DMS114 treated with DMSO at 0.1 percent for 48 hours (cell line): ENCODE results near the gene CEP83.

ENCODE experiments used
- DNase-seq: peaks from one replicate; lab custom pipeline; 2025; ENCODE audit not compliant: unreplicated experiment; lab: John Stamatoyannopoulos, UW

Gene CEP83

DNA sequence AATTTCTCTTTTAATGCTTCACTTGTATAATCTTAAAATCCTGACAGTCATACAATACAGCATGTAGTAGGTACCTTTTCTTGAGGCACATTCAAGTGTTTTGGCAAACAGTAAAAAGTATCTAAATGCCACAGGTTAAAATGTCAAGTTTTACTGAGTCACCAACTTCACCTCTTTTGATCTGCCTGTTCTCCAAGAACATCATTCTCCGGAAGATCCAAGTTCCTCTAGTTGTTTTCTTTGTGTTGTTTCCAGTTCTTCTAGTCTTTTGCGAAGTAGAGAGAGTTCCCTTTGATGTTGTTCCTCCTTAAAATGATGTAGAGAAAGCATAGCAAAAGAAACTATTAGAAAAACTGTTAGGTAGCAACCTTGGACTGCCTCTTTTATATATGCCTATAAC lies 151.1 kb downstream of the CEP83 start:
- DNase-seq, result no peak

DNA sequence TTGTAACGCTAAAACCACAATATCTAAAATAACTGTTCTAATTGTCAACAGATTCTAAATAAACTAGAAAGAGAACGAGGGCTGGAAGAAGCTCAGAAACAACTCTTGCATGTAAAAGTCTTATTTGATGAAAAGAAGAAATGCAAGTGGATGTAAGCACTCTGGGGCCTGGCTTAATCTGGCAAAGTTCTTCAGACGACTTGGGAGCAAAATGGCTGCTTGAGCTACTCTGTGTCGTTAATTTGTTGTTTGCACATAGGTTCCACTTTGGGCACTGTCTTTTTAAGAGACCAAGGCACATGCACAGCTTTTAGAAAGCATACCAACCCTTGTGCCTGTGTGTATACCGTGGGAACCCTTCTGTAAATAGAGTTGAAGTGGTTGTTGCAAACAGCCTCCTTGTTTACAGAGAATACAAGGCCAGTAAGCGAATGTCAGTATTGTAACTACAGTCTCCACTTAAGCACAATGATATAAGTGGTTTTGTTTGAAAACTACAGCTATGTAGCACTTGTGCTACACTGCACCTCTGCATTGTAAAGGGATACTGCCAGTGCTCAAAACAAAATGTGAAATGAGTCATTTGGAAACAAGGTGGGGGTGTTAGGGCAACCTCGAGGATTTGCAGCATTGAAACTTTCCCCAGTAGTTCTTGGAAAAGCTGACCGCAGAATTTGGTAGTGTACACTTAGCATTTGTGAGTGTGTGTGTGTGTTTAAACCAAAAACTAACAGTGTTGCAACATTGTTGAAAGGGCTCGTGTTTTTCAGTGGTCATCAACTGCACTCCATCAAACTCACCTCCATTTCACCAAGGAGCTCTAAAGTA lies 154.3 kb downstream of the CEP83 start:
- DNase-seq, result no peak

- DNase-seq, result no peak
These were observed 155.1 kb downstream of the CEP83 start for GRCh38 chr12:94304566-94305061.

DNA sequence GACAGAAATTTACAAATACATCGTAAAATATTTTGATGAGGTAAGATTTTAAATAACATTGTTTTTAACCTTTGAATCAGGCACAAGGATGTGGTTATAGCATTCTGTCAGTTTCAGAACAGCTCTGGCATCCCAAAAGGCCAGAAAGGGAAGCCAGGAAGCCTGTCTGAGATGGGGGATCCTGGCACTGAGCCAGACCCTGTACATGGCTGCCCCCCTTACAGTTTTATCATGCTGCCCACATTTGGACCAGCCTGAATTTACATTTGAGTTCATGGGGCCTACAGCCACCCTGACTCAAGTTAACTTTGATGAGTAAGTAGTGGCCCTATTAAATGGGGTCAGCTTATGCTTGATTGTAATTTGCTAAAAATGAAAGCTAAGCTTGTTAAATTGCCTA lies 155.7 kb downstream of the CEP83 start:
- no peak for DNase-seq

- no peak for DNase-seq
These were observed 159.8 kb downstream of the CEP83 start for GRCh38 chr12:94299846-94300245.

- DNase-seq, result no peak
These were observed 161.7 kb downstream of the CEP83 start for GRCh38 chr12:94297876-94298505.

DNA sequence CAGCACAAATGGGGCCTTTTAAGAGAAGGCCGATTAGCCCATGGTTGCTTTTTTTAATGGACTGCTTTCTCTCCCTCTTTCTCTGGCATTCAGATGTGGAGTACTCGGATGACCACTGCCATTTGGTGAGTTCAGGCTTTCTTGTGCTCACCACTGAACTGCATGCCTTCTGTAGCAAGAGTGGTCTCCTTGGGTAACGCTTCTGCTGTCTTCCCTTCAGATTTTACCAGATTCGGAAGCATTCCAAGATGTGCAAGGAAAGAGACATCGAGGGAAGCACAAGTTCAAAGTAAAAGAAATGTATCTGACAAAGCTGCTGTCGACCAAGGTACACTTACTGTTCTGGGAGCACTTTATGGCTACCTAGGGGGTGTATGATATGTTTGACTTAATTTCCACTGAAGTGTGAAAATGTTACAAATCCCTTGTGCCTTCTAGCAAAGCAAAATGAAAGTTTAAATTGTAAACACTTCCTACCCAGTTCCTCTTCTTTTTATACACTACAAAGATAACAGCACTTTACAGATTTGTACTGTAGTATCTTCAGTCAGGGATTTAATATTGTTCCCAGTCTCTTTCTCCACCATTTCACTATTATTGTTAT lies 162.5 kb downstream of the CEP83 start:
- no peak for DNase-seq

DNA sequence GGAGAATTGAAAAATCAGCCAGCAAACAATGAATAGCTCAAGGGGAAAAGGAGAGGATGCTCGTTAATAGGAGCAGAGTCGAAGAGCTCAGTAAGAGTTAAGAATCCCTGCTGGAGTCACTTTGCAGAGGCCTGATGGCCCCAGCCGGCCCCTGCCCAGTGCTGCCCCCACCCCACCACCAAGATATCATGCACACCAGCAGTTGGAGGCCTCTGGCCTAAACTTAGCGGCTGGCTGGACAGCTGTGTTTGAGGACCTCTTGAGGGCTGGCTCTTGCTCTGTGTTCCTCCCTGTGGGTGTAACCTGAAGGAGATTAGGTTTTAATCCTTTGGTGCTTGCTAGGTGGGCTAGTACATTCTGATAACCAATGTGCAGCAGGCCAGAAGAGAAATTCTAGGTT lies 169.3 kb downstream of the CEP83 start:
- DNase-seq, result no peak

DNA sequence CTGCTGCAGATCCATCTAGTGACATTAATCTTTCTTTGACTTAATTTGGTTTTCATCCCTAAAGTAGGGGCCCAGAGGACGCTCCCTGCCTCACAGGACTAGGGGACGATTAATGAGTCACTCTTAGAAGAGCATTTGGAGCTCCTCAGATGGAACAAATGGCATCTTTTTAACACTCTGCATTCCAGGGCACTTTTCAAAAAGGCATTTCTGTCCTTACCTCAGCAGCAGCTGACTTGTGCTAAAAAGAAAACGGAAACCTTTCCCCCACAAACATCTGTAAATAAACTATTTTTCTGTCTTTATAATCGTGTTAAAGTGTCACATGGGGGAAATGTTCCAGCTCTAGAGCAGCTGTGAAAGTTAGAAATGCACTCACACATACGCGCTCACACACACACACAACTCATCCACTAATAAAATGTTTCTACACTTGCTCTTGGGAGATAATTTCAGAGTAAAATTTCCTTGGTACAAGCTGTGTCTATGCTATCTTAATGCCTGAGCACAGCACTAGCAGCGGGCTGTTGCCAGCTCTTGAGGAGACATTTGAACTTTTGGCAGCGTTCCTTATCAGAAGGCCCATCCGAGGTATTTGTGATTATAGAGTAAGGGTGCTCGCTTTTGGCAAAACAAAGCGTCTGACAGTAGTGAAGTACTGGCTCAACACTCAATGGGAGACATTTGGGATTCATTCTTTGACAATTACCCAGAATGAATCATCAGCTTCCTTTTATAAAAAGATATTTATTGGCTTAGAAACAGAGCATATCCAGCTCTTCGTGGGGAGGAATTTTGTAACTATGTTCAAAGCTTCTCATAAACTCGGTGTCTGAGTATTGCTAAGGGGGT lies 170.0 kb downstream of the CEP83 start:
- DNase-seq, result no peak

GRCh38 chr12:94287245-94287628 lies 172.4 kb downstream of the CEP83 start:
- DNase-seq, result no peak

- DNase-seq, result no peak
These were observed 173.0 kb downstream of the CEP83 start for GRCh38 chr12:94286583-94287244.

DNA sequence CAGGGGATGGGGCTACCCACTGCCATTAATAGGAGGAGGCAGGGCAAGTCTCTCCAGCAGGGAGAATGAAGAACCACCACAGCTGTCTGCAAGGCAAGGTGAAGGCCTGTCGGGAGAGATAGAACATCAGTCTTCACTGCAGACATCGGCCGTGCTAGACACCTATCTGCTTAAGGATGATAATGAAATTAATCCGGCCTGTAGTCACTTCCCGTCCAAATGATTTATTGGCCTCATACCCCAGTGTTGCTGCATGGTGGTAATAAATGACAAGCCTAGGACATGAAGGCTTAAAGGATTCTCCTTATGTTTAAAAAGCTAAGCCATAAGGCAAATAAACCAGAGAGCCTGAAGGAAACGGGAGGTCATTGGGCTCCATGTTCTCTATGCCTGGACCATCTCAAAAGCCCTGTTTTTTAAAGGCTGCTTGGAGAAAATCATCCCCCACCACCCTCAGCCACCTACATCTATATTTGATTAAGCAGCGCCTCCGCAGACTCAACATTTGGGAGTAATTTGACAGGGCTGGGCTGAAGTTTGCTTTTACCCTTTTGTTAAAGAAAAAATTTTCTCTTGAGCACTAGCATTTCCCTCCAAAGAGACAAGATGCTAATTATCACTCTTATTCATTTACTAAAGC lies 173.6 kb downstream of the CEP83 start:
- DNase-seq, result no peak

DNA sequence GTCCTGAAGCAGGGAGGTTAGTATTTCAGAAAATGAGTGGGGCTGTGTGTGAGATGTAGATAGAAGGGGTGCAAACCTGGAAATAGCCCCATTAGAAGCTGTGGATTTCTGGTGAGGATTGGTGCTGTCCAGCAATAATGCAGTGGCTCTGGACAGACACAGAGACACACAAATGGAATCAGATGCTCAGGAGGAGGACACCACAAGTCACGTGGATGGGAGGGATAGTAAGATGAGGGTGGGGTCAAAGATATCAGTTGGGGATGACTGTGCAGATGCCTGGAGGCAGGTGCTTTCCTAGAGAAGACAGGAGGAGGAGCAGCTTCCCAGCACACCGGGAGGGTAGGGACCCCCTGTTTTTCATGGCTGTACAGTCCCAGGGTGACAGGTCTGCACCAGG lies 174.8 kb downstream of the CEP83 start:
- DNase-seq, result no peak

GRCh38 chr12:94284046-94284445 lies 175.6 kb downstream of the CEP83 start:
- DNase-seq, result no peak

GRCh38 chr12:94282675-94283074 lies 177.0 kb downstream of the CEP83 start:
- no peak for DNase-seq

DNA sequence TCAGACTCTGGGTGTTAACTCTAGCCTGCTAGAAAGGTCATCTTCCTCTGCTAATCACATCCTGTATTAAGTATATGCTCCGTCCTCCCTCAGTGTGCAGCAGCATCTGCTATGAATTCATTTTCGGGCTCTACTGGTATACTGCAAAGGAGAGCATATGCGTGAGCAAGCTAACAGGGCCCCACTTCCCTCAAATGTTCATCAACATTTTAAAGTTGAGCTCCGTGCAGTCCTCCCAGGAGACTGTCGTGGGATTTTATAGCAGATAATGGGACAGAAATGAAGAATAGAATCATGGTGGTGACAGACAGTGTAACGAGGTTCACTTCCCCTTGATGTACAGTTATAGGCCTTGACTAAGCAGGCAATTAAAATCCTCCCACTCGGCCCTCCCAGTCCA lies 179.6 kb downstream of the CEP83 start:
- DNase-seq, result no peak

DNA sequence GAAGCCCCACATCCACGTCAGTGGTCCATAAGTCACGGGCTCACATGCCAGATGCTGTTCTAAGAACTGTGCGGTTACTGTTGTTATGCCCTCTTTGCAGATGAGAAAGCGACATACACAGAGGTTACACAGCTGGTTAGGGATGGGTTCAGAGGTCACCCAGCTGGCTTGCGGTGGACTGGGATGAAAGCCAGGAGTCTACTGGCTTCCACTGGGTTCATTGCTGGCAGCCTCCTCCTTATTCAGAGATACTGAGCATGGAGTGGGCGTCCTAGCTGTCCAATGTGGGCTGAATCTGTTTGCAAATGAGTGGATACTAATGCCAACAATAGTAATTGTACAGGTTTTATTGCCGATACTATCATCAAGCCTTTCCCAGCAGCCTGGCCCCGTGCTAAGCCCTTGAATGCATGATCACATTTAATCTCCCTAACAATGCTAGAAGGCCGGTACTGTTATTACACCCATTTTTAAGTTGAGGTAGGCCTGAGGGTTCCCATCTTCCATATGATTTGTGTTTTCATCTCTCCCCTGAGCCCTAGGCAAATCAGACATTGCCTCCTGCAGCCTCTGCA lies 182.2 kb downstream of the CEP83 start:
- DNase-seq, result no peak

- DNase-seq, result no peak
These were observed 182.9 kb downstream of the CEP83 start for GRCh38 chr12:94276725-94277124.

DNA sequence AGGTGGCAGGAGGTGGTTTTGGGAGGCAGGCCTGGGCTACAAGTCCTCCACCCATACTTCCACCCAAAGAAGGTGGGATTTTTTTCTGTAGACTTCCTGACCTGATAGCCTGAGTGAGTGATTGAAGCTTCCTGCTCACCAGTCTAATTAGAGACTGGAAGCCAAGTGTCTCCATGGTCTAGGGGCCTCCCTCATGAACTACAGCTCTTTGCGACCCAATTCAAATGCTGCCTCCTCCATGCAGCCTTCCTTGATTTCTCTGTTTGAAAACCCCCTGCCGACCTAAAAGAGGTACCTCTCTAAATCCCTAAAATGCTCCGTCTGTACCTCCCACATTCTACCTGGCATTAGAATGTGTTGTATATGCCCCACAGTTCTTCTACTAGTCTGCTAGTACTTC lies 186.4 kb downstream of the CEP83 start:
- no peak for DNase-seq

DNA sequence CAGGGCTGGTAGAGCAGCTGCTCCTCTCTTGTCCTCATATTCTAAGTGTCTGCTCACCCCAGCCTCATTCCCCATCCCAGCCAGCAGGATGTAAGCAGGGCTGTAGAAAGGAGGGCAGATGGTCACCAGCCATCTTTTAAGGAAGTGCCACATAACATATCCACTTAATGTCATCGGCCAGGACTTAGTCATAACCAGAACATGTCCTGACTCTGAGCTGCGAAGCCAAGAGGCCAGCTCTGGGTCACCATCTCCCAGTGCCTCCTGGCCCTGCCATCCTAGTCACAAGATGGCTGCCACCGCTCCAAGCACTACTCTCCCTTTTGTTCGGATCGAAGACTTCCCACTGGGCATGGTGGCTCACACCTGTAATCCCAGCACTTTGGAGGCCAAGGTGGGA lies 187.4 kb downstream of the CEP83 start:
- no peak for DNase-seq
